Chondrocyte (in vitro differentiated cells): Measurements from ENCODE around the gene TMEM131L. TPM values are rescaled to one million over a fixed set of nuclear protein-coding genes. Genes with fewer than 3 reads are reported as not detected.

Source experiments
- DNase-seq: peaks from one replicate; pipeline ENCODE4 v3.0.0; 2021; ENCODE audit warnings: mixed read lengths, low spot score
- H3K27ac Mint-ChIP-seq: one replicate; pipeline ENCODE4 v1.8.0; 2021; ENCODE audit warnings: mild to moderate bottlenecking, moderate library complexity, mixed read lengths; ENCODE audit not compliant: unreplicated experiment
- H3K27me3 Mint-ChIP-seq: 2 replicates; pipeline ENCODE4 v1.8.0; 2021; ENCODE audit warnings: low read depth, mixed read lengths
- H3K36me3 Mint-ChIP-seq: 2 replicates; pipeline ENCODE4 v1.8.0; 2021; ENCODE audit warnings: low read depth, mixed read lengths
- H3K4me1 Mint-ChIP-seq: 2 replicates; pipeline ENCODE4 v1.8.0; 2021; ENCODE audit warnings: low read depth, mild to moderate bottlenecking, mixed read lengths
- H3K4me3 Mint-ChIP-seq: one replicate; pipeline ENCODE4 v1.8.0; 2021; ENCODE audit warnings: mild to moderate bottlenecking, moderate library complexity, mixed read lengths; ENCODE audit not compliant: unreplicated experiment
- H3K9me3 Mint-ChIP-seq: 2 replicates; pipeline ENCODE4 v1.8.0; 2021; ENCODE audit warnings: low read depth, mixed read lengths
- CTCF ChIP-seq: fragments of 200-600 bp; sonication (generic); IDR thresholded peaks from 2 replicates; pipeline ENCODE4 v1.5.0; 2021; ENCODE audit warnings: antibody characterized with exemption, mild to moderate bottlenecking, moderate library complexity
- total RNA-seq: library from RNA; stranded (reverse); gene quantifications from 3 replicates; pipeline ENCODE4 v1.2.1, GENCODE V29; 2021

TMEM131L gene
- total RNA-seq, 1 donor from 2014 or later = 8.4 TPM

- Mint-ChIP-seq H3K27ac (peak overlapping the region; percentile 80), H3K27me3 (no peaks in the 10 kb centered on the region), H3K4me3 (no peak overlapping the region), H3K4me1 (peaks cover 46% of the 10 kb centered on the region), H3K9me3 (no peaks in the 10 kb centered on the region), H3K36me3 (no peaks in the 10 kb centered on the region)
- TF ChIP-seq CTCF = no peak
- DNase-seq = no peak
Measured at GRCh38 chr4:153486281-153487151, 20.4 kb downstream of the TMEM131L start.

- no peak for DNase-seq
- Mint-ChIP-seq H3K9me3 (no peaks in the 10 kb centered on the region), H3K27me3 (no peaks in the 10 kb centered on the region), H3K27ac (peak overlapping the region; percentile 71), H3K4me3 (peak overlapping the region; percentile 57), H3K4me1 (peaks cover 51% of the 10 kb centered on the region), H3K36me3 (no peaks in the 10 kb centered on the region)
- no peak for TF ChIP-seq CTCF
Measured at GRCh38 chr4:153488006-153488891, 22.1 kb downstream of the TMEM131L start.

- Mint-ChIP-seq H3K27me3 (no peaks in the 10 kb centered on the region), H3K4me3 (no peak overlapping the region), H3K27ac (no peak overlapping the region), H3K36me3 (no peaks in the 10 kb centered on the region), H3K9me3 (no peaks in the 10 kb centered on the region), H3K4me1 (peaks cover 51% of the 10 kb centered on the region)
- no peak for DNase-seq
- TF ChIP-seq CTCF = no peak
Measured at GRCh38 chr4:153489856-153490558, 23.8 kb downstream of the TMEM131L start.

GRCh38 chr4:153490985-153491483, 24.9 kb downstream of the TMEM131L start:
- Mint-ChIP-seq H3K27me3 (no peaks in the 10 kb centered on the region), H3K4me1 (peaks cover 51% of the 10 kb centered on the region), H3K4me3 (no peak overlapping the region), H3K36me3 (no peaks in the 10 kb centered on the region), H3K9me3 (no peaks in the 10 kb centered on the region), H3K27ac (no peak overlapping the region)
- DNase-seq = no peak
- TF ChIP-seq CTCF = no peak
